ENCODE results near the gene MAP3K12.

MAP3K12 gene

DNA sequence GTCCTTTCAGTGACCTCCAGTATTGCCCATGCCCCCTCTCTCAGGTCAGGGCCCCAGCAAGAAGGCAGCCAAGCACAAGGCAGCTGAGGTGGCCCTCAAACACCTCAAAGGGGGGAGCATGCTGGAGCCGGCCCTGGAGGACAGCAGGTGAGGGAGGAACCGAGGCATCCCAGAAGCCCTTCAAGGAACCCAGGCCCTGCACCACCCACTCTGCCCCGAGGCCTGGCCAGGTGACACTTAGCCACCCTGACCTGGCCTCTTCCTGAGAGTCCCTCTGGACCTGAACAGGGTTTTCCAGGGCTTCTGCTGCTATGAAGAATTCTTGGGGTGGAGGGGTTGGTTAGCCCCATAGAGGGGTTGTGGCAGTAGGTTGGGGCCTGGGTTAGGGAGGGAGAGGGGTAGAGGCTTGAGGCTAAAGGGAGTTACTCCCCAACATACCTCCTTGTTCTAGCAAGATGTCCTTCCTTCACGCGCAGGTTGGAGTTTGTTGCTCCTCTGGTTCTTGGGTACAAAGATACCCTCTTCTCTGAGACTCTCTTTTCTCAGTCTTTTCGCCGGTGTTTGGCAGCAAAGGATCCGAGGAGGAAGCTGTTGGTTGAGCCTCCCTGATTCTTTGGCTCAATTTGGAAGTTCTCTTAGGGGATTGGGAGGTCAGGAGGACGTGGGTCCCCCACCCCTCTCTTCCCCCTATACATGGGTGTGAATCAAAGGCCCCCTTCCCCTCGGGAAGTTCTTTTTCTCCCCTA is 3.9 kb upstream of the MAP3K12 start:
- TF ChIP-seq ZFX (IDR thresholded peaks at IDR 0.05; ENCODE audit: borderline replicate concordance) = no peak
- TF ChIP-seq, protein P1, sequence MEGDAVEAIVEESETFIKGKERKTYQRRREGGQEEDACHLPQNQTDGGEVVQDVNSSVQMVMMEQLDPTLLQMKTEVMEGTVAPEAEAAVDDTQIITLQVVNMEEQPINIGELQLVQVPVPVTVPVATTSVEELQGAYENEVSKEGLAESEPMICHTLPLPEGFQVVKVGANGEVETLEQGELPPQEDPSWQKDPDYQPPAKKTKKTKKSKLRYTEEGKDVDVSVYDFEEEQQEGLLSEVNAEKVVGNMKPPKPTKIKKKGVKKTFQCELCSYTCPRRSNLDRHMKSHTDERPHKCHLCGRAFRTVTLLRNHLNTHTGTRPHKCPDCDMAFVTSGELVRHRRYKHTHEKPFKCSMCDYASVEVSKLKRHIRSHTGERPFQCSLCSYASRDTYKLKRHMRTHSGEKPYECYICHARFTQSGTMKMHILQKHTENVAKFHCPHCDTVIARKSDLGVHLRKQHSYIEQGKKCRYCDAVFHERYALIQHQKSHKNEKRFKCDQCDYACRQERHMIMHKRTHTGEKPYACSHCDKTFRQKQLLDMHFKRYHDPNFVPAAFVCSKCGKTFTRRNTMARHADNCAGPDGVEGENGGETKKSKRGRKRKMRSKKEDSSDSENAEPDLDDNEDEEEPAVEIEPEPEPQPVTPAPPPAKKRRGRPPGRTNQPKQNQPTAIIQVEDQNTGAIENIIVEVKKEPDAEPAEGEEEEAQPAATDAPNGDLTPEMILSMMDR (IDR thresholded peaks at IDR 0.05) = no peak
- peak overlapping the region; percentile 100 for H3K27ac ChIP-seq

DNA sequence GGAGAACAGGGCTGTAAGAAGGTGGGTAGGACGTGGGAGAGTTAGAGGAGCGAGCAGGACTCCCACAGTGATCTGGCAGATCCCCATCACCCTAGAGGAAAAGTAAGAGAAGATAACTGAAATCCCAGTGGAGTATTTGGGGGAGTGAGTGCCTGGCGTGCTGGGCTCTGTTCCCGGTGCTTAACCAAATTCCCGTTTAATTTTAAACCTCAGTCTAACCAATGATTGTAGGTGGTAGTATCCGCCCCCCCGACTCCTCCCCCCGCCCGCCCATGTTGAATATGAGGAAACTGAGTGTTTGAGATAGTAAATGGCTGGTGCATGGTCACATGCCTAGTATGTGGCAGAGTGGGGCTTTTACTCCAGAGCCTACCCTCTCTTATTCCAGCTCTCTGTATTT is 3.1 kb upstream of the MAP3K12 start:
- TF ChIP-seq, protein P1 (IDR thresholded peaks at IDR 0.05) = no peak
- TF ChIP-seq ZFX (IDR thresholded peaks at IDR 0.05; ENCODE audit: borderline replicate concordance) = no peak

DNA sequence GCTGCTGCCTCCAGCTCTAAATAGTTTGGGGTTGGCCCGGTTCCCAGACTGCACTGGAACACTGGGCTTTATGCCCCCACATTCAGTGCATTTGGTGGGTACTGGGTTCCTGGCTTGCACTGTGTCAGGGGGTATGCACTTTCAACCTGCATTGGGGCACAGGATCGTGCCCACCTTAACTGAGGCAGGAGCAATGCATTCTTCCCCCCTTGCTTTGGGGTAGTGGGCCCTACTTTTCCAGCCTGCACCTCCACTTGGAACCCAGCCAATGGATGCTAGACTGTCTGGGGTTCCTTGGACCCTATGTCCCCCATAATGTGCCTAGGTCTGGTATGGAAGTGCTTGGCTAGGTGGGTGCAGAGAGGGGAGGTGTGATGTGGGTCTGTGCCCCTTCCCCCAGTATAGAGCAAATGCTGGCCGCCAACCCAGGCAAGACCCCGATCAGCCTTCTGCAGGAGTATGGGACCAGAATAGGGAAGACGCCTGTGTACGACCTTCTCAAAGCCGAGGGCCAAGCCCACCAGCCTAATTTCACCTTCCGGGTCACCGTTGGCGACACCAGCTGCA is 2.4 kb upstream of the MAP3K12 start:
- TF ChIP-seq, protein P1 (IDR thresholded peaks at IDR 0.05) = no peak
- TF ChIP-seq ZFX (IDR thresholded peaks at IDR 0.05; ENCODE audit: borderline replicate concordance) = no peak
- peak overlapping the region; percentile 100 for H3K27ac ChIP-seq

More for the DNA sequence above, 3.1 kb upstream of the MAP3K12 start:
- H3K27ac ChIP-seq = peak overlapping the region; percentile 100

DNA sequence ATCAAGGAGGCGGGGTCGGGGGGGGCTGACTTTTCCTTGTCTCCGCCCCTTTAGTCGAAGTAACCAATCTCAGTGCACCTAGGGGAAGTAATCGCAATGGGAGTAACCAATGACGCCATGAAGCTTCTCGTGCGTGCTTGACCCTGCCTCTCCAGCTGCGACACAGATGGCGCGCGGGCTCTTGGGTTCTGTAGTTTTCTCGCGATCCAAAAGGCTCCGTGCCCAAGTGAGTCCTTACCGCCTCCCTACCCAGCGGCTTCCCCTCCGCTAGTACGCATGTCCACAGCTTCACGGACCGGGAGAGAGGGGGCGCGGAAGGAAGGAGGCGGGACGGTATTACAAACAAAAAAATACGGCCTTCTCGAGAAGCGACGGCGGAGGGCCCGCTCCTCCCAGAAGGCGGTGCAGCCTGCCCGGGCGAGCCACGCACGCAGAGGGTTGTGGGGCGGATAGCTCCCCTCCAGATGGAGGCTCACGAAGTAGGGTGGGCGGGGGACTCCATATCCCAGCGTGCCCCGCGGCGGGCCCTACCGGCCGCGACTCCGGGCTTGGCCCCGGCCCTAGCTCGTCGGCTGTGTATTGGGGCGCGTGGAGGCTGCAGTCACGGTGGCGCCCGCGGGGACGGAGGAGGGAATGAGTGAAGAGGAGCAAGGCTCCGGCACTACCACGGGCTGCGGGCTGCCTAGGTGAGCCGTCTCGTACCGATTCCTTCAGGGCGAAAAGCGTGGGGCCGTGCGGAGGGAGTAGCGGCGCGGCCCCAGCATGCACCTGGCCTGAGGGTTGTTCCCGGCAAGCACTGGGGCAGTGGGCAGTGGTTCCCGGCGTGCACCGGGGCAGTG is 1.7 kb upstream of the MAP3K12 start, which contains the start of gene TARBP2:
TSS of gene TARBP2 (plus strand) at position 508 of the 839 bp plus-strand sequence. CDS start at position 634, 126 bp downstream.
- H3K27ac ChIP-seq = peak within 1 kb of the TSS; percentile 100
- 0 out of 2 replicates have a peak, but pooled peaks have one; percentile 64 for TF ChIP-seq ZFX (IDR thresholded peaks at IDR 0.05; ENCODE audit: borderline replicate concordance)
- TF ChIP-seq, protein P1 (IDR thresholded peaks at IDR 0.05) = peak; percentile 18; the same call in 1 of the 2 replicates

DNA sequence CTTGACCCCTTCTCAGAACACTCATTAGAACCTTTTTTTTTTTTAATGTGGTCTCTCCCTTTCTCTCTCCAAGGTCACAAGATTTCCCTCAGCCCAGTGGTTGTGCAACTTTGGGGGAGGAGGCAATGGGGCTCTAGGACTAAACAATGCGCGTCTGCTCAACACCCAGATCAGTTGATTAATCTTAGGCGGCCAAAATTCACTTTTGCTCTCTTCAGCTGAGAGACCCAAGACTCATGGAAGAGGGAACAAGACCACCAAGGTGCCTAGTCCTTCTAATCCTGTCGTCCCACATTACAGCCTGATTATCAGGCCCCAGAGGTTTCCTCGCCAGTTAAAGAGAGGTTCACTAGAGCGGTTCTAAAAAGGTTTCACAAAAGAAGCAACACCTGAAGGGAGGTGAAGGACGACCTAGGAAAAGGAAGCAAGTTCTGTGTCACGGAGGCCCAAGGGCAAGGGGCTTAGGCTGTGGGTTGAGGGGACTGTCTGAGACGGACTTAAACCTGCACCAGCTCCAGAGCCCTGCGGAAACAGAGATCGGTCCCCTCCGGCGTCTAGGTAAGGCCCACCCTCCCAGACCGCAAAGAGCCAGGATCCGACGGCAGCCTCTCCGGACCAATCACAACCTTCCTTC is 1.0 kb upstream of the MAP3K12 start:
- peak overlapping the region; percentile 100 for H3K27ac ChIP-seq
- TF ChIP-seq, protein P1 (IDR thresholded peaks at IDR 0.05) = no peak
- TF ChIP-seq ZFX (IDR thresholded peaks at IDR 0.05; ENCODE audit: borderline replicate concordance) = no peak

DNA sequence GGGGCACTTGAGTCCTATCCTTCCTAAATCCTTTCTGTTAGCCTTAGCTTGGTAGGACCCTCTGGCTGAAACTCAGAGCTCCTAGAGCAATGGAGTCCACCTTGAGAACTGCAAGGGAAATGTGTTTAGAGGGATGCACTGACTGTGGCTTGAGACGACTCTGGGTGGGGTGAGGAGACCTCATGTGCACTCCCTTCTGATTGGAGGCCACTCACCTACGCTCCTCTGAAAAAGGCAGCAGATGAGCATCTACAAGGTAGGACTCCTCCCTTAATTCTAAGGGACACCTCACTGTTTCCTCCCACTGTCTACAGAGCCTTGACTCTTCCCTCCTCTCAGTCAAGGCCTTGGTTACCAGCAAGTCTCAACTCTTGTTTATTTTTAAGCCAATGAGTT is 1.0 kb downstream of the MAP3K12 start:
- TF ChIP-seq ZFX (IDR thresholded peaks at IDR 0.05; ENCODE audit: borderline replicate concordance) = no peak
- TF ChIP-seq, protein P1 (IDR thresholded peaks at IDR 0.05) = no peak
- peak overlapping the region; percentile 100; the same call in 1 of the 2 replicates for H3K27ac ChIP-seq
